ENCODE results near the gene LSM4. TPM values are rescaled to one million over a fixed set of nuclear protein-coding genes. Genes with fewer than 3 reads are reported as not detected.

The LSM4 gene
- total and polyA plus RNA-seq, 5 donors = 55.6 to 131 (median 65.7) TPM

- Histone ChIP-seq H3K27me3 (ENCODE audit: control insufficient read depth, insufficient read depth) (no peaks in the 10 kb centered on the region), H3K4me1 (ENCODE audit: control insufficient read depth, insufficient read depth, low read length) (no peaks in the 10 kb centered on the region), H3K9me3 (ENCODE audit: control insufficient read depth, low read length) (no peaks in the 10 kb centered on the region), H3K27ac (ENCODE audit: low read length) (peak overlapping the region; percentile 10), H3K4me3 (ENCODE audit: low read length) (peak overlapping the region; percentile 69)
- intact Hi-C loops (cut with DNase I) = loop anchor here in 1 of 4 donors (10.0 kb wide), 1 partner anchor 64 kb away; no protein-coding TSS in a partner anchor
- peak; percentile 60 to 66 for ATAC-seq
- peak; percentile 63 to 85 (median 80) for DNase-seq
- WGBS = 1% methylated on average over 18 of the region's 18 CpGs
Measured at GRCh38 chr19:18340990-18341868, 18.4 kb upstream of the LSM4 start.

DNA sequence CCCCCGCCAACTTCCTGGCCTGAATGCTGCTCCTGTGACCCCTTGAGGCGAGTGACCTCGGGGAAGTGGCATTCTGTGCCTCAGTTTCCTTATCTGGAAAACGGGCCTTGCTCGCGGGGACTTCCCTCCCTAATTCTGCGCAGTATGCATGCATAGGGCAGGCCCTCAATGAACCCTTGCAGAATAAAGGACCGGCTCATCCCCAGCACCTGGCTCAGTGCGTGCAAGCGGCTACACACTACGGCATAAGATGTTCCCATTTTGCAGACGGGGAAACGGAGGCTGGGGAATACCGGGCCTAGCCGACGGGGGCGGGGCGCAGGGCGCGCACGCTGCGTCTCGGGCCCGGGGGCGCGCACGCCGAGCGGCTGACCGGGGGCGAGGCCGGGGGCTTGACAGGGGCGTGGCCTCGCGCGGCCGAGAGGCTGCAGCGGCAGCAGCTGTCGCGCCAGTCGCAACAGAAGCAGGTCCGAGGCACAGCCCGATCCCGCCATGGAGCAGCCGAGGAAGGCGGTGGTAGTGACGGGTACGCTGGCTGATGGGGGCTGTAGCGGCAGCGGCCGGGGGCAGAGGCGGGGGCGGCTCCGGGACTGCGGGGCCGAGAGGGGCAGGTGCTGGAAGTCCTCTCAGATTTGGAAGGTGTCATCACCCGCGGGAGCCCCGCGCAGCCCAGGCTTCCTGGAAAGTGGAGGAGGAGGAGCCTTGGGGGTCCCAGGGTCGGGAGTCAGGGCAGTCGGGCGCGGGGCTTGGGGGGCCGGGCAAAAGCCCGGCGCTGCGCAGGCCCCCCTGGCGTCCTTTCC is 17.5 kb upstream of the LSM4 start, which contains the start of gene PGPEP1:
Gene PGPEP1, plus strand, starts transcription at position 409 of the 800 bp plus-strand sequence. Its CDS starts 84 bp downstream, at position 493.
- no peaks in the 10 kb centered on the region for H3K9me3 ChIP-seq (ENCODE audit: control insufficient read depth, low read length)
- DNase-seq (peak; percentile 76 to 94 (median 93)), ATAC-seq (peak; percentile 89 to 91)
- peak within 1 kb of the TSS; percentile 69 for H3K4me3 ChIP-seq (ENCODE audit: low read length)
- intact Hi-C loops (cut with DNase I) = loop anchor here in 1 of 4 donors (10.0 kb wide), 1 partner anchor 64 kb away; no protein-coding TSS in a partner anchor
- no peaks in the 10 kb centered on the region for H3K27me3 ChIP-seq (ENCODE audit: control insufficient read depth, insufficient read depth)
- 4% methylated on average over 69 of the region's 69 CpGs for WGBS
- peak within 1 kb of the TSS; percentile 10 for H3K27ac ChIP-seq (ENCODE audit: low read length)
- H3K4me1 ChIP-seq (ENCODE audit: control insufficient read depth, insufficient read depth, low read length) = no peaks in the 10 kb centered on the region

- ATAC-seq = peak; percentile 4 to 22
- DNase-seq = no peak
- no peaks in the 10 kb centered on the region for H3K27me3 ChIP-seq (ENCODE audit: control insufficient read depth, insufficient read depth)
- H3K4me3 ChIP-seq (ENCODE audit: low read length) = no peak overlapping the region
- intact Hi-C loops (cut with DNase I) = loop anchor here in 1 of 4 donors (10.0 kb wide), 1 partner anchor 65 kb away; no protein-coding TSS in a partner anchor
- 46% methylated on average over 6 of the region's 6 CpGs for WGBS
- H3K4me1 ChIP-seq (ENCODE audit: control insufficient read depth, insufficient read depth, low read length) = no peaks in the 10 kb centered on the region
- H3K27ac ChIP-seq (ENCODE audit: low read length) = no peak overlapping the region
- no peaks in the 10 kb centered on the region for H3K9me3 ChIP-seq (ENCODE audit: control insufficient read depth, low read length)
Measured at GRCh38 chr19:18339723-18340122, 16.8 kb upstream of the LSM4 start.

DNA sequence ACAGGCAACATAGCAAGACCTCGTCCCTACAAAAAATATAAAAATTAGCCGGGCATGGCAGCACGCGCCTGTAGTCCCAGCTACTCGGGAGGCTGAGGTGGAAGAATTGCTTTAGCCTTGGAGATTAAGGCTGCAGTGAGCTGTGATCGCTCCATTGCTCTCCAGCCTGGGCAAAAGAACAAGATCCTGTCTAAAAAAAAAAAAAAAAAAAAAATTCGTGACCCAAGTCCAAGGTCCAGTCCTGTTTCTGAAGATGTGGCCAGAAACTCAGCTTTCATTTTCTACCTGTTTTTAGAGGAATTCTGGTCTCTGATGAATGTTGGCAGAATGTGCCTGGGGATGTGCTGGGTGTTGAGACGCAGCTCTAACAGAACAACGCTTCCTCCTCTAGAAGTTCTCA is 15.7 kb upstream of the LSM4 start:
- ATAC-seq (no peak), DNase-seq (no peak)
- Histone ChIP-seq H3K4me3 (ENCODE audit: low read length) (no peak overlapping the region), H3K4me1 (ENCODE audit: control insufficient read depth, insufficient read depth, low read length) (no peaks in the 10 kb centered on the region), H3K27ac (ENCODE audit: low read length) (no peak overlapping the region), H3K27me3 (ENCODE audit: control insufficient read depth, insufficient read depth) (no peaks in the 10 kb centered on the region), H3K9me3 (ENCODE audit: control insufficient read depth, low read length) (no peaks in the 10 kb centered on the region)
- intact Hi-C loops (cut with DNase I) = no loop called here
- WGBS = 66% methylated on average over 9 of the region's 9 CpGs

- Histone ChIP-seq H3K27me3 (ENCODE audit: control insufficient read depth, insufficient read depth) (no peaks in the 10 kb centered on the region), H3K4me1 (ENCODE audit: control insufficient read depth, insufficient read depth, low read length) (no peaks in the 10 kb centered on the region), H3K9me3 (ENCODE audit: control insufficient read depth, low read length) (no peaks in the 10 kb centered on the region), H3K27ac (ENCODE audit: low read length) (no peak overlapping the region), H3K4me3 (ENCODE audit: low read length) (no peak overlapping the region)
- intact Hi-C loops (cut with DNase I) = no loop called here
- WGBS = 60% methylated on average over 7 of the region's 7 CpGs
- ATAC-seq = no peak
- no peak for DNase-seq
Measured at GRCh38 chr19:18336121-18336520, 13.2 kb upstream of the LSM4 start.

- H3K27ac ChIP-seq (ENCODE audit: low read length) = no peak overlapping the region
- no peak for DNase-seq
- intact Hi-C loops (cut with DNase I) = no loop called here
- ATAC-seq = no peak
- WGBS = 86% methylated on average over 6 of the region's 6 CpGs
- H3K4me3 ChIP-seq (ENCODE audit: low read length) = no peak overlapping the region
- no peaks in the 10 kb centered on the region for H3K4me1 ChIP-seq (ENCODE audit: control insufficient read depth, insufficient read depth, low read length)
- no peaks in the 10 kb centered on the region for H3K9me3 ChIP-seq (ENCODE audit: control insufficient read depth, low read length)
- H3K27me3 ChIP-seq (ENCODE audit: control insufficient read depth, insufficient read depth) = no peaks in the 10 kb centered on the region
Measured at GRCh38 chr19:18333680-18334079, 10.8 kb upstream of the LSM4 start.

- intact Hi-C loops (cut with DNase I) = no loop called here
- 83% methylated on average over 15 of the region's 15 CpGs for WGBS
- Histone ChIP-seq H3K27ac (ENCODE audit: low read length) (no peak overlapping the region), H3K4me1 (ENCODE audit: control insufficient read depth, insufficient read depth, low read length) (no peaks in the 10 kb centered on the region), H3K27me3 (ENCODE audit: control insufficient read depth, insufficient read depth) (no peaks in the 10 kb centered on the region), H3K4me3 (ENCODE audit: low read length) (no peak overlapping the region), H3K9me3 (ENCODE audit: control insufficient read depth, low read length) (no peaks in the 10 kb centered on the region)
- ATAC-seq (no peak), DNase-seq (no peak)
Measured at GRCh38 chr19:18332917-18333530, 10.1 kb upstream of the LSM4 start.

GRCh38 chr19:18330868-18331267 is 8.0 kb upstream of the LSM4 start:
- Histone ChIP-seq H3K4me1 (ENCODE audit: control insufficient read depth, insufficient read depth, low read length) (no peaks in the 10 kb centered on the region), H3K27ac (ENCODE audit: low read length) (no peak overlapping the region), H3K9me3 (ENCODE audit: control insufficient read depth, low read length) (no peaks in the 10 kb centered on the region), H3K27me3 (ENCODE audit: control insufficient read depth, insufficient read depth) (no peaks in the 10 kb centered on the region), H3K4me3 (ENCODE audit: low read length) (no peak overlapping the region)
- no peak for DNase-seq
- ATAC-seq = no peak
- intact Hi-C loops (cut with DNase I) = no loop called here
- 92% methylated on average over 9 of the region's 9 CpGs for WGBS

- no peak overlapping the region for H3K4me3 ChIP-seq (ENCODE audit: low read length)
- no peaks in the 10 kb centered on the region for H3K4me1 ChIP-seq (ENCODE audit: control insufficient read depth, insufficient read depth, low read length)
- H3K9me3 ChIP-seq (ENCODE audit: control insufficient read depth, low read length) = no peaks in the 10 kb centered on the region
- DNase-seq (no peak), ATAC-seq (no peak)
- intact Hi-C loops (cut with DNase I) = loop anchor here in 2 of 4 donors (2.0 to 10.0 kb wide), 2 partner anchors 50 to 124 kb away; partner anchors contain the start of gene RAB3A (in 1 of the 2)
- H3K27ac ChIP-seq (ENCODE audit: low read length) = peak overlapping the region; percentile 69
- no peaks in the 10 kb centered on the region for H3K27me3 ChIP-seq (ENCODE audit: control insufficient read depth, insufficient read depth)
- WGBS = 56% methylated on average over 6 of the region's 6 CpGs
Measured at GRCh38 chr19:18329035-18329376, 6.1 kb upstream of the LSM4 start.

DNA sequence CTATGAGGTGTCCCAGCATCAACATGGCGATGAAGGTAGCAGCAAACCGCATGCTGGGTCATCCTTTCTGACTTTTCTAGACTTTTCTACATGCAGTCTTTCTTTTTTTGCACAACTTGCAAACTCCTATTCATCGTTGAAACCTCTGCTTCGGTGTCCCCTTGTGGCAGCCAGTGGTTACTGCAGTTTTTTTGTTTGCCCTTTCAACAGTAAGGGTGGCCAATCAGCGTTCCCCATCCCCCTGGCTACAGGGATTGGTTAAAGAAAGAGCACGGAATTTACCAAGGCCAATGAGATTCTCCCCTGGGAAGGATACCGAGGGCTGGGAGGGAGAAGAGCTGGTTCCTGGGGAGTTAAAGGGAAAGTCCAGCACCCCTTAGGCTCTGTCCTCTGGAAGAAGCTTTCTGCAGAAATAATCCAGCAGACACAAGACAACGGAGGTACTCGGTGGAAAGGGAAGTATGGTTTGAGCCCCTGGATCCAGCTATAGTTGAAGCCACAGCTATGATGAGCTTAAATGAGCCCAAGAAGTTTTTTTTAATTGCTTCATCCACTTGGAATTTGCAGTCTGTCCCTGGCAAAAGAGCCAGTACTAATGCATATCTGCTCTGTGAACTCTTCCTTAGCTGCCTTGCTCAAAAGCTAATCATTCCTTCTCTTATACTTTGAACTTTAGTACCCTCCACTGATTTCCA is 5.6 kb upstream of the LSM4 start:
- ATAC-seq (peak; percentile 98 to 99), DNase-seq (peak; percentile 91 to 94 (median 91))
- Histone ChIP-seq H3K27me3 (ENCODE audit: control insufficient read depth, insufficient read depth) (no peaks in the 10 kb centered on the region), H3K27ac (ENCODE audit: low read length) (peak overlapping the region; percentile 69), H3K9me3 (ENCODE audit: control insufficient read depth, low read length) (no peaks in the 10 kb centered on the region), H3K4me3 (ENCODE audit: low read length) (peak overlapping the region; percentile 31), H3K4me1 (ENCODE audit: control insufficient read depth, insufficient read depth, low read length) (no peaks in the 10 kb centered on the region)
- 2% methylated on average over 9 of the region's 9 CpGs for WGBS
- intact Hi-C loops (cut with DNase I) = loop anchor here in 2 of 4 donors (2.0 to 10.0 kb wide), 2 partner anchors 50 to 124 kb away; partner anchors contain the start of gene RAB3A (in 1 of the 2)
